ENCODE measurements around the gene TMEM145.

TMEM145 gene

GRCh38 chr19:42301646-42302203, 11.4 kb upstream of the TMEM145 start, which contains the start of gene PRR19:
TSS of gene PRR19 (plus strand) at chr19:42302132. CDS start at chr19:42309585, 7,453 bp downstream.
- no peak for DNase-seq (ENCODE audit: low read depth, low spot score)
- POLR2A ChIA-PET: interaction anchor here (1.0 kb wide), 1 partner anchor 56 kb away, joined by 4 read pairs; no protein-coding TSS in a partner anchor
- TF ChIP-seq CTCF (IDR thresholded peaks at IDR 0.05; ENCODE audit: insufficient read depth, low read length, missing control alignments): no peak
- CTCF ChIA-PET: interaction anchor here (1.0 to 1.5 kb wide), 4 partner anchors 9 to 20 kb away, joined by 3 to 4 read pairs (median 4); no protein-coding TSS in a partner anchor
- peak within 1 kb of the TSS; percentile 80 for H3K4me3 ChIP-seq (ENCODE audit: low read depth, low read length)

GRCh38 chr19:42303101-42303464, 10.0 kb upstream of the TMEM145 start:
- no peak for TF ChIP-seq CTCF (IDR thresholded peaks at IDR 0.05; ENCODE audit: insufficient read depth, low read length, missing control alignments)
- CTCF ChIA-PET: interaction anchor here (1.3 kb wide), 1 partner anchor 11 kb away, joined by 3 read pairs; no protein-coding TSS in a partner anchor
- POLR2A ChIA-PET: interaction anchor here (0.6 to 1.0 kb wide), 2 partner anchors 50 to 59 kb away, joined by 3 to 4 read pairs; no protein-coding TSS in a partner anchor
- H3K4me3 ChIP-seq (ENCODE audit: low read depth, low read length): peak overlapping the region; percentile 80
- DNase-seq (ENCODE audit: low read depth, low spot score): no peak

GRCh38 chr19:42303876-42304275, 9.2 kb upstream of the TMEM145 start:
- H3K4me3 ChIP-seq (ENCODE audit: low read depth, low read length): no peak overlapping the region
- DNase-seq (ENCODE audit: low read depth, low spot score): no peak
- CTCF ChIA-PET: interaction anchor here (0.6 kb wide), 1 partner anchor 9 kb away, joined by 4 read pairs; no protein-coding TSS in a partner anchor
- POLR2A ChIA-PET: interaction anchor here (1.0 kb wide), 1 partner anchor 60 kb away, joined by 4 read pairs; no protein-coding TSS in a partner anchor
- TF ChIP-seq CTCF (IDR thresholded peaks at IDR 0.05; ENCODE audit: insufficient read depth, low read length, missing control alignments): no peak

GRCh38 chr19:42306646-42307045, 6.5 kb upstream of the TMEM145 start:
- POLR2A ChIA-PET: no interaction called here
- H3K4me3 ChIP-seq (ENCODE audit: low read depth, low read length): no peak overlapping the region
- CTCF ChIA-PET: interaction anchor here (1.3 to 2.9 kb wide), 3 partner anchors 11 to 62 kb away, joined by 4 to 22 read pairs (median 5); no protein-coding TSS in a partner anchor
- no peak for TF ChIP-seq CTCF (IDR thresholded peaks at IDR 0.05; ENCODE audit: insufficient read depth, low read length, missing control alignments)
- no peak for DNase-seq (ENCODE audit: low read depth, low spot score)

- ChIA-PET POLR2A (no interaction called here), CTCF (interaction anchor here (0.7 kb wide), 1 partner anchor 15 kb away, joined by 3 read pairs; no protein-coding TSS in a partner anchor)
- no peak for DNase-seq (ENCODE audit: low read depth, low spot score)
- no peak for TF ChIP-seq CTCF (IDR thresholded peaks at IDR 0.05; ENCODE audit: insufficient read depth, low read length, missing control alignments)
- no peak overlapping the region for H3K4me3 ChIP-seq (ENCODE audit: low read depth, low read length)
Observed at GRCh38 chr19:42309686-42310085, 3.4 kb upstream of the TMEM145 start.

GRCh38 chr19:42311657-42312056, 1.5 kb upstream of the TMEM145 start:
- no peak overlapping the region for H3K4me3 ChIP-seq (ENCODE audit: low read depth, low read length)
- TF ChIP-seq CTCF (IDR thresholded peaks at IDR 0.05; ENCODE audit: insufficient read depth, low read length, missing control alignments): no peak
- ChIA-PET POLR2A (no interaction called here), CTCF (interaction anchor here (0.8 to 1.5 kb wide), 3 partner anchors 11 to 68 kb away, joined by 3 to 5 read pairs (median 3); no protein-coding TSS in a partner anchor)
- DNase-seq (ENCODE audit: low read depth, low spot score): no peak
